HEK293 (cell line): ENCODE data around the gene C16orf74.

ENCODE experiments used
- CTCF ChIA-PET: fragments of 350-600 bp; formaldehyde crosslinking; extraction: SDS; loops from one replicate; lab custom pipeline; 2021; ENCODE audit warnings: antibody characterized with exemption; lab: Yijun Ruan, JAX
- POLR2A ChIA-PET: fragments of 300-600 bp; formaldehyde crosslinking; extraction: SDS; loops from one replicate; lab custom pipeline; 2020; ENCODE audit warnings: antibody characterized with exemption, inconsistent platforms; lab: Yijun Ruan, JAX
- H3K27ac ChIP-seq: fragments of 200-500 bp; sonication (Bioruptor generic); 2 replicates; pipeline ENCODE4 v1.5.1; 2014; ENCODE audit warnings: low read depth, low read length, control low read depth, inconsistent platforms; ENCODE audit errors: extremely low read depth
- H3K36me3 ChIP-seq, 2 experiments: fragments of 200-500 bp in 1 of 2; sonication (Bioruptor generic) in 1 of 2; 1 replicate in 1 of 2; 2 replicates in 1 of 2; pipeline ENCODE4 v1.5.1; 2014 to 2017; ENCODE audit warnings: inconsistent platforms in 2 of 2, low read length in 2 of 2; ENCODE audit not compliant: control insufficient read depth in 2 of 2, insufficient read depth in 1 of 2
- H3K4me1 ChIP-seq: fragments of 200-500 bp; sonication (Bioruptor generic); 2 replicates; pipeline ENCODE4 v1.5.1; 2014; ENCODE audit warnings: mild to moderate bottlenecking, low read length, inconsistent platforms; ENCODE audit not compliant: control insufficient read depth, insufficient read depth
- H3K4me3 ChIP-seq: 2 replicates; pipeline ENCODE4 v1.5.1; 2011; ENCODE audit warnings: low read depth, mild to moderate bottlenecking, control low read depth, low read length, moderate library complexity
- H3K9me3 ChIP-seq: fragments of 200-500 bp; sonication (Bioruptor generic); 2 replicates; pipeline ENCODE4 v1.5.1; 2014; ENCODE audit warnings: low read depth, low read length, inconsistent platforms; ENCODE audit not compliant: control insufficient read depth, insufficient read depth
- BCL11A ChIP-seq: fragments of 450-650 bp; formaldehyde crosslinking; IDR thresholded peaks from 2 replicates; pipeline ENCODE4 v1.5.1; 2016; ENCODE audit warnings: low read depth, missing biosample characterization, missing genetic modification characterization
- KLF16 ChIP-seq: fragments of 450-650 bp; formaldehyde crosslinking; IDR thresholded peaks from 2 replicates; pipeline ENCODE4 v1.5.1; 2017; ENCODE audit warnings: missing biosample characterization, missing genetic modification characterization
- SETDB1 ChIP-seq: IDR thresholded peaks from one replicate; pipeline ENCODE4 v1.6.1; 2017; ENCODE audit warnings: mild to moderate bottlenecking, low read length, moderate library complexity, mixed read lengths; ENCODE audit not compliant: insufficient read length
- SP3 ChIP-seq: fragments of 450-650 bp; formaldehyde crosslinking; IDR thresholded peaks from 2 replicates; pipeline ENCODE4 v1.5.1; 2016; ENCODE audit warnings: missing biosample characterization, missing genetic modification characterization
- SP7 ChIP-seq: fragments of 450-650 bp; formaldehyde crosslinking; IDR thresholded peaks from 2 replicates; pipeline ENCODE4 v1.5.1; 2016; ENCODE audit warnings: missing biosample characterization, missing genetic modification characterization
- YY2 ChIP-seq: fragments of 450-650 bp; formaldehyde crosslinking; IDR thresholded peaks from 2 replicates; pipeline ENCODE4 v1.5.1; 2016; ENCODE audit warnings: missing biosample characterization, missing genetic modification characterization
- ZBTB20 ChIP-seq: fragments of 450-650 bp; formaldehyde crosslinking; IDR thresholded peaks from 2 replicates; pipeline ENCODE4 v1.5.1; 2016; ENCODE audit warnings: missing biosample characterization, missing genetic modification characterization
- ZBTB48 ChIP-seq: fragments of 450-650 bp; formaldehyde crosslinking; IDR thresholded peaks from 2 replicates; pipeline ENCODE4 v1.5.1; 2016; ENCODE audit warnings: missing biosample characterization, missing genetic modification characterization
- ZNF10 ChIP-seq: fragments of 450-650 bp; formaldehyde crosslinking; IDR thresholded peaks from 2 replicates; pipeline ENCODE4 v1.5.1; 2017; ENCODE audit warnings: missing biosample characterization, missing genetic modification characterization
- ZNF121 ChIP-seq: fragments of 450-650 bp; formaldehyde crosslinking; IDR thresholded peaks from 2 replicates; pipeline ENCODE4 v1.5.1; 2016; ENCODE audit warnings: missing biosample characterization, missing genetic modification characterization
- ZNF174 ChIP-seq: fragments of 450-650 bp; formaldehyde crosslinking; IDR thresholded peaks from 2 replicates; pipeline ENCODE4 v1.5.0; 2017; ENCODE audit warnings: missing biosample characterization, mild to moderate bottlenecking, missing genetic modification characterization
- ZNF175 ChIP-seq: fragments of 450-650 bp; formaldehyde crosslinking; IDR thresholded peaks from 2 replicates; pipeline ENCODE4 v1.5.1; 2016; ENCODE audit warnings: missing biosample characterization, missing genetic modification characterization
- ZNF19 ChIP-seq: fragments of 450-650 bp; formaldehyde crosslinking; IDR thresholded peaks from 2 replicates; pipeline ENCODE4; 2016; ENCODE audit warnings: missing biosample characterization, missing genetic modification characterization, low read depth
- ZNF2 ChIP-seq: fragments of 450-650 bp; formaldehyde crosslinking; IDR thresholded peaks from 2 replicates; pipeline ENCODE4 v1.5.1; 2016; ENCODE audit warnings: missing biosample characterization, missing genetic modification characterization
- ZNF266 ChIP-seq: fragments of 450-650 bp; formaldehyde crosslinking; IDR thresholded peaks from 2 replicates; pipeline ENCODE4 v1.5.1; 2016; ENCODE audit warnings: missing biosample characterization, missing genetic modification characterization, low read depth
- ZNF335 ChIP-seq: fragments of 450-650 bp; formaldehyde crosslinking; conservative IDR thresholded peaks from 2 replicates; pipeline ENCODE4 v1.5.1; 2016; ENCODE audit warnings: missing biosample characterization, missing genetic modification characterization
- ZNF366 ChIP-seq: fragments of 450-650 bp; formaldehyde crosslinking; conservative IDR thresholded peaks from 2 replicates; pipeline ENCODE4 v1.5.1; 2016; ENCODE audit warnings: missing biosample characterization, missing genetic modification characterization
- ZNF394 ChIP-seq: fragments of 450-650 bp; formaldehyde crosslinking; IDR thresholded peaks from 2 replicates; pipeline ENCODE4 v1.5.1; 2016; ENCODE audit warnings: missing biosample characterization, missing genetic modification characterization, mild to moderate bottlenecking, moderate library complexity, borderline replicate concordance
- ZNF621 ChIP-seq: fragments of 450-650 bp; formaldehyde crosslinking; IDR thresholded peaks from 2 replicates; pipeline ENCODE4 v1.5.1; 2017; ENCODE audit warnings: missing biosample characterization, missing genetic modification characterization
- ZNF629 ChIP-seq: fragments of 450-650 bp; formaldehyde crosslinking; IDR thresholded peaks from 2 replicates; pipeline ENCODE4 v1.5.1; 2017; ENCODE audit warnings: missing biosample characterization, missing genetic modification characterization
- ZNF677 ChIP-seq: fragments of 450-650 bp; IDR thresholded peaks from 2 replicates; pipeline ENCODE4 v1.5.0; 2018; ENCODE audit warnings: missing biosample characterization, mild to moderate bottlenecking, missing genetic modification characterization, moderate library complexity
- ZNF76 ChIP-seq: fragments of 450-650 bp; formaldehyde crosslinking; IDR thresholded peaks from 2 replicates; pipeline ENCODE4; 2016; ENCODE audit warnings: low read depth, missing biosample characterization, missing genetic modification characterization, borderline replicate concordance
- ZSCAN23 ChIP-seq: fragments of 450-650 bp; formaldehyde crosslinking; IDR thresholded peaks from 2 replicates; pipeline ENCODE4 v1.5.1; 2016; ENCODE audit warnings: missing biosample characterization, missing genetic modification characterization
- ZXDB ChIP-seq: fragments of 450-650 bp; formaldehyde crosslinking; IDR thresholded peaks from 2 replicates; pipeline ENCODE4 v1.5.1; 2016; ENCODE audit warnings: missing biosample characterization, missing genetic modification characterization
- TF ChIP-seq, protein P1 (sequence below): fragments of 450-650 bp; IDR thresholded peaks from 2 replicates; pipeline ENCODE4 v1.5.1; 2018; ENCODE audit warnings: missing biosample characterization, mild to moderate bottlenecking, missing genetic modification characterization
- TF ChIP-seq, protein P2 (sequence below): fragments of 450-650 bp; formaldehyde crosslinking; IDR thresholded peaks from 2 replicates; pipeline ENCODE4 v1.5.1; 2016; ENCODE audit warnings: missing biosample characterization, missing genetic modification characterization
- TF ChIP-seq, protein P3 (sequence below): fragments of 450-650 bp; formaldehyde crosslinking; IDR thresholded peaks from 2 replicates; pipeline ENCODE4 v1.5.1; 2016; ENCODE audit warnings: missing biosample characterization, missing genetic modification characterization

The C16orf74 gene

DNA sequence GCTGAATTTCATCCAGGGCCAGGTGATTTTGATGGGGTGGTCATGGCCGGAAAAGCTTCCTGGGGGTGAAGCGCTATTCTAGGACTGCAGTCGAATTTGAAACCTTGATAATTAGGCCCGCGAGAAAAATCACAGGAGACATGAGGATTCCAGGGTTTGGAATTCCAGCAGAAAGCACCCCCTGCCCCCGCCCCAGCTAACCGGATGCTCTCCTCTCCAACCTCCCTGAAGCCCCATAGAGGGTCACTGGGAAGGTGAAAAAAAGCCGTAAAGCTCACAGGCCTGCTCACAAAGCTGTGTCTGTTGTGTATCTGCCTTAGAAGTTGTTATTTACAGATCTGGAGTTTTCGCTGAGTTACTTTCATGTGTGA is 61.0 kb downstream of the C16orf74 start:
- Histone ChIP-seq H3K27ac (no peak overlapping the region), H3K4me1 (no peaks in the 10 kb centered on the region; the same call in 1 of the 2 replicates), H3K4me3 (no peak overlapping the region), H3K36me3 (peaks cover 8 to 18% of the 10 kb centered on the region in 2 experiments; a peak in 2 of 3 replicates), H3K9me3 (no peaks in the 10 kb centered on the region)
- ChIA-PET POLR2A (interaction anchor here (1.3 kb wide), 1 partner anchor 11 kb away, joined by 3 read pairs; no protein-coding TSS in a partner anchor), CTCF (interaction anchor here (0.8 kb wide), 1 partner anchor 28 kb away, joined by 3 read pairs; no protein-coding TSS in a partner anchor)
- no peak for TF ChIP-seq ZNF19 (tag by site-specific recombination)
- no peak for TF ChIP-seq SETDB1
- TF ChIP-seq, protein P1, sequence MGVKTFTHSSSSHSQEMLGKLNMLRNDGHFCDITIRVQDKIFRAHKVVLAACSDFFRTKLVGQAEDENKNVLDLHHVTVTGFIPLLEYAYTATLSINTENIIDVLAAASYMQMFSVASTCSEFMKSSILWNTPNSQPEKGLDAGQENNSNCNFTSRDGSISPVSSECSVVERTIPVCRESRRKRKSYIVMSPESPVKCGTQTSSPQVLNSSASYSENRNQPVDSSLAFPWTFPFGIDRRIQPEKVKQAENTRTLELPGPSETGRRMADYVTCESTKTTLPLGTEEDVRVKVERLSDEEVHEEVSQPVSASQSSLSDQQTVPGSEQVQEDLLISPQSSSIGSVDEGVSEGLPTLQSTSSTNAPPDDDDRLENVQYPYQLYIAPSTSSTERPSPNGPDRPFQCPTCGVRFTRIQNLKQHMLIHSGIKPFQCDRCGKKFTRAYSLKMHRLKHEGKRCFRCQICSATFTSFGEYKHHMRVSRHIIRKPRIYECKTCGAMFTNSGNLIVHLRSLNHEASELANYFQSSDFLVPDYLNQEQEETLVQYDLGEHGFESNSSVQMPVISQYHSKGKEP (tag by site-specific recombination), result no peak
- TF ChIP-seq, protein P2, sequence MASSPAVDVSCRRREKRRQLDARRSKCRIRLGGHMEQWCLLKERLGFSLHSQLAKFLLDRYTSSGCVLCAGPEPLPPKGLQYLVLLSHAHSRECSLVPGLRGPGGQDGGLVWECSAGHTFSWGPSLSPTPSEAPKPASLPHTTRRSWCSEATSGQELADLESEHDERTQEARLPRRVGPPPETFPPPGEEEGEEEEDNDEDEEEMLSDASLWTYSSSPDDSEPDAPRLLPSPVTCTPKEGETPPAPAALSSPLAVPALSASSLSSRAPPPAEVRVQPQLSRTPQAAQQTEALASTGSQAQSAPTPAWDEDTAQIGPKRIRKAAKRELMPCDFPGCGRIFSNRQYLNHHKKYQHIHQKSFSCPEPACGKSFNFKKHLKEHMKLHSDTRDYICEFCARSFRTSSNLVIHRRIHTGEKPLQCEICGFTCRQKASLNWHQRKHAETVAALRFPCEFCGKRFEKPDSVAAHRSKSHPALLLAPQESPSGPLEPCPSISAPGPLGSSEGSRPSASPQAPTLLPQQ, result no peak
- no peak for TF ChIP-seq ZNF629 (tag by site-specific recombination)
- no peak for TF ChIP-seq ZNF266 (tag by site-specific recombination)
- TF ChIP-seq ZSCAN23 (tag by site-specific recombination), result no peak
- no peak for TF ChIP-seq ZBTB48 (tag by site-specific recombination)
- TF ChIP-seq ZXDB (tag by site-specific recombination), result no peak
- no peak for TF ChIP-seq ZNF621
- TF ChIP-seq, all 188 proteins: peak for 0

DNA sequence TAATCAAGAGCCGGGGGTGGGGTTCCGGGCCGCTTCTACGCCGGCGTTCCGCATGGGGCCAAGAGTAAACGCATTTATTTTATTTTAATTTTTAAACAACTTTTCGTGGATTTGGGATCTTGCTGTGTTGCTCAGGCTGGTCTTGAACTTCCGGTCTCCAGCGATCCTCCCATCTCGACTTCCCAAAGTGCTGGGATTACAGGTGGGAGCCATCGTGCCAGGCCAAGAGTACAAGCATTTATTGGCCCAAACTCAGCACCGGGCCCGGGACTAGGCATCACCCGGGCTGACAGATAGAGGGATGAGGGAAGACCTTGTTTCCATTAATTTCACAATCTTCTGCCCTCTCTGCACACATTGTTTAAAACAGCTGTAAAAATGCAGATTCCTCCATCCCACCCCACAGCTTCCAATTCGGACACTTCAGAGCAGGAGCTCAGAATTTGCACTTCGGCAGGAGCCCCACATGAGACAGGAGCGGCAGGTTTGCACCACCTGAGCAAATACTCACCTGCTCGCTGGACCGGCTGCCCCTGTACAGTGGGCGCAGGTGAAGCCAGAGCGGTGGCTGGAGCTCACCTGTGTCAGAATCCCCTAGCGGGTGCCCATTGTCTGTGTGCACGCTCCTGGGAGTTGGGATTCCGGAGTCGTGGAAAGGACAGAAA is 61.5 kb downstream of the C16orf74 start:
- no peak for TF ChIP-seq ZNF621
- TF ChIP-seq ZNF174 (tag by site-specific recombination), result no peak
- no peak for TF ChIP-seq ZNF76 (tag by site-specific recombination)
- TF ChIP-seq KLF16 (tag by site-specific recombination), result no peak
- TF ChIP-seq SP3 (tag by site-specific recombination), result no peak
- no peak for TF ChIP-seq ZNF175
- peak; percentile 76 for TF ChIP-seq ZNF335 (tag by site-specific recombination)
- no peak for TF ChIP-seq ZNF394 (tag by site-specific recombination)
- no peak for TF ChIP-seq SP7 (tag by site-specific recombination)
- TF ChIP-seq ZNF366 (tag by site-specific recombination), result peak; percentile 49
- TF ChIP-seq, protein P3, sequence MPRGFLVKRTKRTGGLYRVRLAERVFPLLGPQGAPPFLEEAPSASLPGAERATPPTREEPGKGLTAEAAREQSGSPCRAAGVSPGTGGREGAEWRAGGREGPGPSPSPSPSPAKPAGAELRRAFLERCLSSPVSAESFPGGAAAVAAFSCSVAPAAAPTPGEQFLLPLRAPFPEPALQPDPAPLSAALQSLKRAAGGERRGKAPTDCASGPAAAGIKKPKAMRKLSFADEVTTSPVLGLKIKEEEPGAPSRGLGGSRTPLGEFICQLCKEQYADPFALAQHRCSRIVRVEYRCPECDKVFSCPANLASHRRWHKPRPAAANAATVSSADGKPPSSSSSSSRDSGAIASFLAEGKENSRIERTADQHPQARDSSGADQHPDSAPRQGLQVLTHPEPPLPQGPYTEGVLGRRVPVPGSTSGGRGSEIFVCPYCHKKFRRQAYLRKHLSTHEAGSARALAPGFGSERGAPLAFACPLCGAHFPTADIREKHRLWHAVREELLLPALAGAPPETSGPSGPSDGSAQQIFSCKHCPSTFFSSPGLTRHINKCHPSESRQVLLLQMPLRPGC, result no peak
- TF ChIP-seq ZNF10, result peak; percentile 65; the same call in 1 of the 2 replicates
- TF ChIP-seq ZBTB20 (tag by site-specific recombination), result peak; percentile 90
- TF ChIP-seq BCL11A, result no peak
- TF ChIP-seq ZNF677 (tag by site-specific recombination), result no peak
- no peak for TF ChIP-seq ZNF2 (tag by site-specific recombination)
- peak; percentile 97 for TF ChIP-seq ZNF121 (tag by site-specific recombination)
- TF ChIP-seq YY2 (tag by site-specific recombination), result no peak
- no peaks in the 10 kb centered on the region; the same call in 1 of the 2 replicates for H3K4me1 ChIP-seq
- H3K9me3 ChIP-seq, result no peaks in the 10 kb centered on the region
- CTCF ChIA-PET, result interaction anchor here (0.9 to 1.2 kb wide), 2 partner anchors 29 to 268 kb away, joined by 3 to 6 read pairs; no protein-coding TSS in a partner anchor
- peaks cover 8 to 23% of the 10 kb centered on the region in 2 experiments; a peak in 2 of 3 replicates for H3K36me3 ChIP-seq
- POLR2A ChIA-PET, result interaction anchor here (0.5 to 1.3 kb wide), 3 partner anchors 10 to 49 kb away, joined by 3 to 5 read pairs (median 3); no protein-coding TSS in a partner anchor
- H3K27ac ChIP-seq, result no peak overlapping the region
- H3K4me3 ChIP-seq, result peak overlapping the region; percentile 33
